ENCODE data around the gene MN1.

MN1 gene

GRCh38 chr22:27709919-27710675, 91.5 kb downstream of the MN1 start:
- no peak for TF ChIP-seq CTCF (IDR thresholded peaks at IDR 0.05; ENCODE audit: control extremely low read depth, extremely low read depth, low read depth, missing control alignments)
- ChIA-PET POLR2A (no interaction called here), CTCF (no interaction called here)
- DNase-seq (ENCODE audit: extremely low spot score) = no peak

- no peak for DNase-seq (ENCODE audit: extremely low spot score)
- POLR2A ChIA-PET = no interaction called here
- no peak for TF ChIP-seq CTCF (IDR thresholded peaks at IDR 0.05; ENCODE audit: control extremely low read depth, extremely low read depth, low read depth, missing control alignments)
- CTCF ChIA-PET = no interaction called here
Observed at GRCh38 chr22:27706489-27706888, 95.1 kb downstream of the MN1 start.

GRCh38 chr22:27705408-27706080, 96.0 kb downstream of the MN1 start:
- CTCF ChIA-PET = no interaction called here
- TF ChIP-seq CTCF (IDR thresholded peaks at IDR 0.05; ENCODE audit: control extremely low read depth, extremely low read depth, low read depth, missing control alignments) = no peak
- DNase-seq (ENCODE audit: extremely low spot score) = no peak
- POLR2A ChIA-PET = no interaction called here

- TF ChIP-seq CTCF (IDR thresholded peaks at IDR 0.05; ENCODE audit: control extremely low read depth, extremely low read depth, low read depth, missing control alignments) = no peak
- DNase-seq (ENCODE audit: extremely low spot score) = no peak
- ChIA-PET CTCF (no interaction called here), POLR2A (no interaction called here)
Observed at GRCh38 chr22:27704581-27704980, 97.0 kb downstream of the MN1 start.

GRCh38 chr22:27699383-27700019, 102.1 kb downstream of the MN1 start:
- no peak for DNase-seq (ENCODE audit: extremely low spot score)
- ChIA-PET POLR2A (no interaction called here), CTCF (no interaction called here)
- no peak for TF ChIP-seq CTCF (IDR thresholded peaks at IDR 0.05; ENCODE audit: control extremely low read depth, extremely low read depth, low read depth, missing control alignments)

GRCh38 chr22:27698813-27699212, 102.7 kb downstream of the MN1 start:
- CTCF ChIA-PET = no interaction called here
- no peak for DNase-seq (ENCODE audit: extremely low spot score)
- POLR2A ChIA-PET = no interaction called here
- no peak for TF ChIP-seq CTCF (IDR thresholded peaks at IDR 0.05; ENCODE audit: control extremely low read depth, extremely low read depth, low read depth, missing control alignments)

Measured in GM10248 (cell line).